HG03354 (cell line): ENCODE results near the gene GPR137B.
A peak's percentile ranks its signal among the peaks of the same experiment; 100 is the strongest.

Source experiments
- ATAC-seq: cut with Tn5 transposase; IDR thresholded peaks from one replicate; pipeline ENCODE4 v1.9.1; 2021; ENCODE audit warnings: mild to moderate bottlenecking; ENCODE audit not compliant: unreplicated experiment, poor library complexity, severe bottlenecking

The GPR137B gene

GRCh38 chr1:236141447-236142252 lies 689 bp upstream of the GPR137B start:
- ATAC-seq, result peak; percentile 24

DNA sequence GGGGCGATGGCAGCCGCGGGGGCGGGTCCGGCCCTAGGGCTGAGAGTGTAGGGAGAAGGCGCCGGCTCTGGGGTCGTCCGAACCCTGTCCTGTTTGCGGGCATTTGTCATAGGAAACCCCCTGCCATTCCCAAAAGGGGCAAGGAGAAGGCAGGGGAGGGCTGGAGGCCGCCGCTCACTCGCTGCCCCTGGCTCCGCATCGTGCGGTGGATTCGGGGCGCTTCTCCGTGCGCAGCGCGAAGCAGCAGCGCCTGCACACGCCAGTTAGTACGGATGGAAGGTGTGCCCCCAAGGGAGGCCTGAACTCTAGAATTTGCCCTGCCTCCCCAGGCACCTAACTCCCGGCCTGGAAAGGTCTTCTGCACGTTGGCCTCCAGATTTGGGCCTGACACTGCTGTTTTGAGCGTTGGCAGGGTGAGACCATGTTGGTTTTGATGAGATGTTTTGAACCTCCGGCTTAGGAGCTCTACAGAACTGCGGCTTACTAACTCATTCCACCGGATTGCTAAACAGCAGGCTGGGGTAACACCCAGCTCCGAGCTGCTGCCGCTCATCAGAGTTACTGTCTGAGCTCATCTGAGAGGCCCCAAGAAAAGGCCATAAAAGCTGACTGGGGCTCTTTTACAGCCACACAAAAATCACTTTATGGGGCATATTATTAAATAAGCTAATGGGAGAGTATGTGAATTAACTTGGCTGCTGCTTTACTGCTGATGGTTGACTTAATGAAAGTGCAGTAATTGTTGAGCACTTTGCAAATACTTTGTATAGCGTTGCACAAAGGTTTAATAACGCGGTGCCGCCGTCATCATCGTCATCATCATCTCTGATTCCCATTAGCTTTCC lies 987 bp downstream of the GPR137B start:
- peak; percentile 41 for ATAC-seq

GRCh38 chr1:236144033-236144432 lies 1.7 kb downstream of the GPR137B start:
- ATAC-seq, result no peak

GRCh38 chr1:236144446-236145150 lies 2.3 kb downstream of the GPR137B start:
- ATAC-seq, result no peak

DNA sequence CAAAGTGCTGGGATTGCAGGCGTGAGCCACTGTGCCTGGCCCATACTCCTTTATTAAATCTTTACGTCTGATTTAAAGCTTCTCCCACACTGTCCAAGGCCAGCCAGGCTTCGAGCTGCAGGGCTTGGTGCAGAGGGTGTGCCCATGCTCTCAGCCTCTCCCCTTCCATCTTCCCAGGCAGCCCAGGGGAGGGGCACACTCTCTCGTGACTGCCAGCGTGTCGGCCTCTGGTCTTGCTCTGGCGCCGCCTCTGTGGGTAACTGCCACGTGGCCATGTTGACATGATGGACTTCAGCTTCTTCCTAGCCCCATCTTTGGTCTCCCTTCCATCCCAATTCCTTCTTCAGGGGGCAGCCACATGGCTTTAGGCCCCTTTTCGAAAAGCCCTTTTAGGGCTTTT lies 4.7 kb downstream of the GPR137B start:
- ATAC-seq, result no peak

DNA sequence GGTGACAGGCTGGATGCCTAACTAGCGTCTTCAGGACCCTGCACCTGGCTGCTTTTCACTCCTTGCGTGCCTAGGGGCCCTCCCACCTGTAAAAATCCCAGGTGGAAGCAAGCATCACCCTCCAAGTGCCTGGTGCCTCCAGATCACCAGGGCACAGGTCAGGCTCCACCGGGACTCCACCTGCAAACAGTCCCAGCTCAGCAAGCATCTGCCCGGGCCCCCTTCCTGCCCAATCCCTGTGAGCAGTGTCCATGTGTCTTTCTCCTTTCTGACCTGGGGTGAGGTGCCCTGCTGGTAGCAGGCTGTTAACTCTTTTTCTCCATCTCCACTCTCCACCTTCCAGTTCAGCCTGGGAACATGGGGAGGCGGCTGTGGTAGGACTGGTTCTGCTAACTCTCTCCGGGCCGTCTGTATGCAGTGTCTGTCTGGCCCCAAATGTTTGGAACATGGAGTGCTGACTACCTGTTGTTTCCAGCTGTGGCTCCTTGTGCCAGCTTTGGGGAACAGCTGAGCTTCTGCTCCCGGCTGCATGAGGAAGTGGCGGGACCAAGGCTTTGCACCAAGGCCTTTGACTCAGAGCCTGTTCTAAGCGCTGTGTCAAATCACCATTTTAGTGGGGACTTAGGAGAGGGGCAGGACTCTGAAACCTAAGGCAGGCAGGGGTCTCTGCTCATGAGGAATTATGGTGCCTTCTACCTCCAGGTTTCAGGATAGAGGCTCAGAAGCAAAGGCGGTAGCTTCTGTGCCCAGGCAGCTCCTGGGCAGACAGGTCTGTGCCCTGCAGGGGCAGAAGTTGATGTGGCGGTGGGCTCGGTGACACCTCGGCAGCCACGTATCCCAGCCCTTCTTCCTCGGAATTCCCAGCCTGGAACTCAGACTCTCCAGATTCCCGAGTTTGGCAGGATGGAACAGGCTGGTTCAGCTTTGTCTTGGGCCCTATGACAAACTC lies 5.5 kb downstream of the GPR137B start:
- no peak for ATAC-seq

GRCh38 chr1:236148470-236148845 lies 6.1 kb downstream of the GPR137B start:
- no peak for ATAC-seq

- no peak for ATAC-seq
Measured at GRCh38 chr1:236149003-236149595, 6.8 kb downstream of the GPR137B start.

DNA sequence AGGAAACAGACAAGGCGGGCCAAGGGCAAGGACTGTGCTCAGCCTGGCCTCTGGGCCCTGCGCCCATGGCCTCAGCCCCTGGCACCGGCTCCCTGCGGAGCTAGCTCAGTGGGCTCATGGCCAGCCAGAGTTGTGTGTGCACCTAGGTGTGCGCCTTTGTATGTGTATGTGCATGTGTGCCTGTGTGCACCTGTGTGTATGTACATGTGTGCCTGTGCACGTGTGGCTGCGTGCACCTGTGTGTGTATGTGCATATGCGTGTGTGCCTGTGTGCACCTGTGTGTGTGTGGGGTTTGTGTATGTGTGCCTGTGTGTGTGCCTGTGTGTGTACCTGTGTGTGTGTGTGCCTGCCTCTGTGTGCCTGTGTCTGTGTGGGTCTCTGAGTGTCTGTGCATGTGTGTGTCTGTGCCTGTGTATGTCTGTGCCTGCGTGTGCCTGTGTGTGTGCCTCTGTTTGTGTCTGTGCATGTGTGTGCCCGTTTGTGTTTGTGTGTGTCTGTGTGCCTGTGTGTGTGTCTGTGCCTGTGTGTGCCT lies 7.4 kb downstream of the GPR137B start:
- no peak for ATAC-seq

DNA sequence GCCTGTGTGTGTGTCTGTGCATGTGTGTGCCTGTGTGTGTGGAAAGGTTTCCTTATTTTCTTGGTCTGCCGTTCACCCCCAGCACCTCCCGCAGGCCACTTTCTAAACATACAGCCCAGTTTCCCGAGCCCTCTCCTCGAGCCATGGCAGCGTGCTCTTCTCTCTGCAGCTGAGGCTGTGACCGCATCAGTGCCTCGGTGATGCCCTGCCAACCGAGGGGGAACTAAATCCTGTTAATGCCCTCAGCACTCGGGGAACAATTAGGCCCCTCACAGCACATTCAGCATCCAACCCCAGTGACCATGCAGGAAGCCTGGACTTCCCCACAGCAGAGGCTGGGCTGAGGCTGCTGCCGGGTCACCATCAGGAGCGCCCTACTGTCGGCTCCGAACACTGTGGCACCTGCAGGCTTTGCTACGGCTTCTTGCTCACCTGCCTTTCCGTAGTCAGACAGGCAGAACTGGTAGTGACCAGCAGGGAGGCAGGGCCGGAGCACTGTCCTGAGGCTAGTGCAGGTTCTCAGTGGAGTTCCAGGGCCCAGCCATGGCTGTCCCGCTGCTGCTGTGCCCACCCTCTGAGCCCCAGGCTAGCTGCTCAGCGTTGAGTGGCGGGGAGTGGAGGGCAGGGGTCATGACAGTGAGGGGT lies 8.1 kb downstream of the GPR137B start:
- ATAC-seq, result no peak

- ATAC-seq, result no peak
Measured at GRCh38 chr1:236150986-236151385, 8.6 kb downstream of the GPR137B start.

- no peak for ATAC-seq
Measured at GRCh38 chr1:236151739-236152424, 9.5 kb downstream of the GPR137B start.

DNA sequence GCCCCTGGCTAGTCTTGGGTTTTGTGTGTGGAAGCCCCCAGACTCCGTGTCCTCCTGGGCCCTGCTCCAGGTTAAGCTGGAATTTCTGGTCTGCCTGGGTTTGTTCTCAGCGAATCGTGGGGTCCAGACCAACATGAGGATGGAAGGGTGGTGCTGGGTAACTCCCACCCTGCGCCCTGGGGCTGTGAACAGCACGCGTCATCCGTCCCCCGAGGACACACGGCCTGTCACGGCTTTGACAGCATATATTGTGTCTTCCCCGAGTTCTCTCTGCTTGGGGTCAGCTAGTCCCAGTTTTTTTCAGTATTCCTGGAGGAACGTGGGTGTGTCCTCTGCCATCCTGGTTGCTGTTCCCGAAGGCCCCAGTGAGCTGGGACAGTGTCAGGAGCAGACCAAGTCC lies 11.8 kb downstream of the GPR137B start:
- ATAC-seq, result no peak

DNA sequence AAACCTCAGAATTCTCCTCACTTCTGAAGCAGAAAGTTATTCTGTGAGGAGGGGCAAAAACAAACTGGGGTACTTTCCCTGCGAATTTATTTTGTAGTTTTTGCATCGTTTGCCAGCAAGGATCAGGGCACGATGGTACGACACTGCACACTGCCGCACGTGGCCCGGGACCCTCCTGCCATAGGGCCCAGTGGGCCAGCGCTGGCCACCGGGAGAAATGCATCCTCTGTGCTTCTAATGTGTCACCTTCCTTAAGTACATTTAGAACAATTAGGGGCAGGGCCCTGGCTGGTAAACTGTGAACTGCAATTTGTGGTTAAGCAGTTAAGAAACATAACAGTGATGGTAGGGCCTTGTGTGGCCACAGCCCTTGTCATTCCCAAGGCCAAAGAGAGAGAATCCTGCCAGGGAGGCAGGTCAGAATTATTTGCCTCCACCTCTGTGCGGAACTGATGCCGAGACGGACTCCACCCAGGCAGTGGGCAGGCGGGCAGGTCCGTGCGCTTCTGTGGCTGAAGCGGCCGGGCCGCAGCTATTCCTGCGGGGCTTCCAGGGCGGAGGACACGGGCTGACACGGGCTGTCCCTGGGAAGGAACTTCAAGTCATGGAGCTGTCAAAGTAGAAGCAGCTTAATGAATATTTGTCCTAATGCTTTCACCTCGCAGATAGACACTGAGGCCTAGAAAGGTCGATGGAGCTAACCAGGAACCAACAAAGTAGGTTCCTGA lies 12.5 kb downstream of the GPR137B start:
- no peak for ATAC-seq

GRCh38 chr1:236155399-236155767 lies 13.0 kb downstream of the GPR137B start:
- ATAC-seq, result no peak

GRCh38 chr1:236155841-236156503 lies 13.6 kb downstream of the GPR137B start:
- no peak for ATAC-seq
